Stomach (tissue), 9 donors: ENCODE data around the gene ELAVL1. TPM values are rescaled to one million over a fixed set of nuclear protein-coding genes. Genes with fewer than 3 reads are reported as not detected.
A peak's percentile ranks its signal among the peaks of the same experiment; 100 is the strongest.
"Not testable (repeated sequence)": the region's sequence is repeated elsewhere in the genome, so short reads cannot be mapped to it uniquely, and the experiment has no call there.

Source experiments
- DNase-seq, 2 donors: peaks; one replicate each; pipeline versions ENCODE4 v3.0.0 to v3.0.0-alpha.2; 2013 to 2019
- H3K27ac ChIP-seq, 5 donors: fragments of 200-600 bp in 4 of 5; sonication (generic) in 4 of 5; one replicate each; pipeline ENCODE4 v1.5.1; 2013 to 2019; ENCODE audit warnings: mild to moderate bottlenecking in 1 of 5, moderate library complexity in 1 of 5
- H3K27me3 ChIP-seq, 3 donors: fragments of 200-600 bp; sonication (generic); one replicate each; pipeline ENCODE4 v1.5.1; 2017 to 2019; ENCODE audit warnings: mixed run types in 1 of 3
- H3K36me3 ChIP-seq, 4 donors: fragments of 200-600 bp; sonication (generic); 1 replicate in 3 of 4; 2 replicates in 1 of 4; pipeline ENCODE4 v1.5.1; 2016 to 2019
- H3K4me1 ChIP-seq, 4 donors: fragments of 200-600 bp; sonication (generic); one replicate each; pipeline ENCODE4 v1.5.1; 2016 to 2019
- H3K4me3 ChIP-seq, 4 donors: fragments of 200-600 bp; sonication (generic) in 3 of 4; one replicate each; pipeline ENCODE4 v1.5.1; 2016 to 2019; ENCODE audit warnings: mild to moderate bottlenecking in 1 of 4
- H3K9me3 ChIP-seq, 4 donors: fragments of 200-600 bp; sonication (generic); one replicate each; pipeline ENCODE4 v1.5.1; 2016 to 2019
- EP300 ChIP-seq: sonication (generic); formaldehyde crosslinking; IDR thresholded peaks from one replicate; pipeline ENCODE4 v1.6.1; 2017; ENCODE audit warnings: antibody characterized with exemption
- POLR2A ChIP-seq, 4 donors: fragments of 450-650 bp; IDR thresholded peaks; one replicate each; pipeline ENCODE4 v1.6.1; 2016; ENCODE audit warnings: antibody characterized with exemption in 4 of 4, control low read depth in 2 of 4, mild to moderate bottlenecking in 1 of 4, moderate library complexity in 1 of 4
- POLR2AphosphoS5 ChIP-seq, 3 donors: sonication (generic); formaldehyde crosslinking; IDR thresholded peaks; one replicate each; pipeline ENCODE4 v1.6.1; 2016; ENCODE audit warnings: antibody characterized with exemption in 3 of 3
- WGBS, 5 donors: extraction: QIAGEN DNeasy Blood & Tissue Kit in 3 of 5; methylation state at CpG; one replicate each; pipeline versions ENCODE4 v1.1.5 to v1.1.7; 2013 to 2018; 5-methylcytosine and 5-hydroxymethylcytosine counted together
- intact Hi-C: fragments of 100-400 bp; cut with DNase I; formaldehyde crosslinking; loops from one replicate; pipeline ENCODE4 v1.15.1; 2023; ENCODE audit warnings: low total_unique reads
- polyA plus RNA-seq, 3 donors: library from polyadenylated mRNA; stranded (reverse); fragments of 200-250 nt; gene quantifications; one replicate each; pipeline ENCODE4 v1.2.3, GENCODE V29; 2013
- total RNA-seq, 5 donors: library from RNA; depleted of rRNA; stranded (reverse); fragments of >200 nt; gene quantifications; one replicate each; pipeline versions ENCODE4 v1.1.0 to v1.2.3, GENCODE V29; 2014 to 2016
- TF ChIP-seq, protein P1 (sequence below), 7 experiments: fragments of 450-650 bp in 4 of 7; fragments of 200-600 bp in 3 of 7; sonication (generic) in 3 of 7; IDR thresholded peaks; one replicate each; pipeline ENCODE4 v1.5.1; 2016 to 2019; ENCODE audit warnings: antibody characterized with exemption in 7 of 7, control low read depth in 2 of 7, mild to moderate bottlenecking in 1 of 7
- donor health status: healthy with polysubstance abuse.
- donor health status: Bipolar disorder and iron deficiency.
- donor health status: healthy.

The ELAVL1 gene
- total and polyA plus RNA-seq, 8 donors: 11.2 to 50.2 (median 19.3) TPM

DNA sequence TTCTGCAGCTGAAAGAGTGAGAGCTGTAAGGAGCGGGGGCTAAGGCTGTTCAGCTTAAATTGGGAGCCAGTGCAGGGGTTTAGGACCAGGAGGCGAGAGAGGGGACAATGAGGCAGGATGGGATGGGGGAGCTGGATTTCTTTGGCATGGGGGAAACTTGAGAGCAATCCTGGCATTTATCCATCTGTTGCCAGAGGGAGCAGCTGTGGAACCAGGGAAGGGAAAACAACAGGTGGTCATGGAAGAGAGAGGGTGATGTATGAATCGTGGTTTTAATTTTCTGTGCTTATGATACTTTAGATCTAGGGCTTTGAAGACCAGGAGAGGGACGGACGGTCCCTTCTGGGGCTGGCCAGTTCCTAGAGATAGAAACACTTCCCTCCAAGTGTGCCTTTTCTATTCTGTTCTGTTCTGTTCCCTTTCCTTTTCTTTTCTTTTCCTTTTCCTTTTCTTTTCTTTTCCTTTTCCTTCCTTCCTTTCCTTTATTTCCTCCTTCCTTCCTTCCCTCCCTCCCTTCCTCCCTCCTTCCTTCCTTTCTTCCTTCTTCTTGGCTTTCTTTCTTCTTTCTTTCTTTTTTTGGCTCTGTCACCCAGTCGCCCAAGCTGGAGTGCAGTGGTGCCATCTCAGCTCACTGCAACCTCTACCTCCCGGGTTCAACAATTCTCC is 31.1 kb upstream of the ELAVL1 start:
- DNase-seq: peak in 1 of 2 donors; percentile 41
- intact Hi-C loops: no loop called here
- 53 to 61% (median 58%) methylated on average over 7 of the region's 7 CpGs for WGBS, 5 donors
- Histone ChIP-seq H3K4me1 (no peaks in the 10 kb centered on the region), H3K27ac (no peak overlapping the region), H3K27me3 (peaks cover 0 to 44% (median 0%) of the 10 kb centered on the region in 3 donors), H3K4me3 (no peak overlapping the region), H3K9me3 (no peaks in the 10 kb centered on the region), H3K36me3 (no peaks in the 10 kb centered on the region)
- TF ChIP-seq EP300 (no peak), POLR2AphosphoS5 (IDR thresholded peaks at IDR 0.05) (no peak), POLR2A (IDR thresholded peaks at IDR 0.05) (no peak)
- TF ChIP-seq, protein P1, sequence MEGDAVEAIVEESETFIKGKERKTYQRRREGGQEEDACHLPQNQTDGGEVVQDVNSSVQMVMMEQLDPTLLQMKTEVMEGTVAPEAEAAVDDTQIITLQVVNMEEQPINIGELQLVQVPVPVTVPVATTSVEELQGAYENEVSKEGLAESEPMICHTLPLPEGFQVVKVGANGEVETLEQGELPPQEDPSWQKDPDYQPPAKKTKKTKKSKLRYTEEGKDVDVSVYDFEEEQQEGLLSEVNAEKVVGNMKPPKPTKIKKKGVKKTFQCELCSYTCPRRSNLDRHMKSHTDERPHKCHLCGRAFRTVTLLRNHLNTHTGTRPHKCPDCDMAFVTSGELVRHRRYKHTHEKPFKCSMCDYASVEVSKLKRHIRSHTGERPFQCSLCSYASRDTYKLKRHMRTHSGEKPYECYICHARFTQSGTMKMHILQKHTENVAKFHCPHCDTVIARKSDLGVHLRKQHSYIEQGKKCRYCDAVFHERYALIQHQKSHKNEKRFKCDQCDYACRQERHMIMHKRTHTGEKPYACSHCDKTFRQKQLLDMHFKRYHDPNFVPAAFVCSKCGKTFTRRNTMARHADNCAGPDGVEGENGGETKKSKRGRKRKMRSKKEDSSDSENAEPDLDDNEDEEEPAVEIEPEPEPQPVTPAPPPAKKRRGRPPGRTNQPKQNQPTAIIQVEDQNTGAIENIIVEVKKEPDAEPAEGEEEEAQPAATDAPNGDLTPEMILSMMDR (IDR thresholded peaks at IDR 0.05): no peak

DNA sequence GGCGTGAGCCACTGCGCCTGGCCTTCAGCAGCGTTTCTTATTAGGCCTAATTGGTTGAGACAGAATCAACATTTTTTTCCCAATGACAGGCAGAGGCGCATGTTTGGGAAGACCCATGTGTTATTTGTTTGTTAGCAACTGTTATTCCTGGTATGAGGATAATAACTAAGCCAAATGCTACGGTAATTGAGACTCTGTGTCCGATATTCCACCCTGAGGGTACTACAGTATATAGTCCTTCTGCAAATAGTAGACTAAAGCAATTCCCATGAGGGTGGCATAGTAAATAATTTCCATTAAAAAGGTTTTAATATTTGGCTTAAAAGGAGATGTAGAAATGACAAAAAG is 28.7 kb upstream of the ELAVL1 start:
- peaks cover 0 to 35% (median 0%) of the 10 kb centered on the region in 3 donors for H3K27me3 ChIP-seq
- intact Hi-C loops: no loop called here
- H3K9me3 ChIP-seq: no peaks in the 10 kb centered on the region
- DNase-seq: no peak
- TF ChIP-seq EP300: no peak
- no peak for TF ChIP-seq POLR2A (IDR thresholded peaks at IDR 0.05)
- no peak for TF ChIP-seq POLR2AphosphoS5 (IDR thresholded peaks at IDR 0.05)
- TF ChIP-seq, protein P1 (IDR thresholded peaks at IDR 0.05): no peak
- no peak overlapping the region for H3K27ac ChIP-seq
- 86 to 92% (median 90%) methylated on average over 6 of the region's 6 CpGs for WGBS, 5 donors
- H3K4me1 ChIP-seq: no peaks in the 10 kb centered on the region
- H3K36me3 ChIP-seq: no peaks in the 10 kb centered on the region
- H3K4me3 ChIP-seq: no peak overlapping the region

- H3K27me3 ChIP-seq: peaks cover 0 to 40% (median 0%) of the 10 kb centered on the region in 3 donors
- peak in 1 of 2 donors; percentile 75 for DNase-seq
- H3K36me3 ChIP-seq, H3K4me1 ChIP-seq, H3K9me3 ChIP-seq, H3K4me3 ChIP-seq, intact Hi-C loops, H3K27ac ChIP-seq: not testable (repeated sequence)
- 55 to 65% (median 57%) methylated on average over 21 to 22 of the region's 22 CpGs for WGBS, 5 donors
Observed at GRCh38 chr19:8033287-8034177, 28.1 kb upstream of the ELAVL1 start.

DNA sequence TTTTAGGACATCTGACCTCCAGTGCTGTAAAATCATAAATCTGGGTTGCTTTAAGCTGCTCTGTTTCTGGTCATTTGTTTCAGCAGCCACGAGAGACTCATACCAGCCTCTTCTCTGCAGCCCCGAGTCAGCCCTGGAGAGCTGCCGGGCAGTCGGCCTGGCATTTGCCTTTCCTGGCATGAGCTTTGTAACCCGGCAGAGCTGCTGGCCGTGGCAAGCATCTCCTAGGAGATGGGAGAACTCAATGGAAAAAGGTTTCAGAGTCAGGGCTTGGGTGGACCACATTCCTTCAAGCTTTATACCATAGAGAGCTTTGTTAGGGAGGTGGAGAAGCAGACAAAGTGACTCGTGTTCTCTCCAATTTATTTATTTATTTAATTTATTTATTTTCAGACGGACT is 25.5 kb upstream of the ELAVL1 start:
- no peak for DNase-seq
- 71 to 78% (median 74%) methylated on average over 8 of the region's 8 CpGs for WGBS, 5 donors
- H3K36me3 ChIP-seq: no peaks in the 10 kb centered on the region
- intact Hi-C loops: no loop called here
- H3K27ac ChIP-seq: no peak overlapping the region
- H3K27me3 ChIP-seq: peaks cover 0 to 18% (median 0%) of the 10 kb centered on the region in 3 donors
- TF ChIP-seq EP300 (no peak), POLR2A (IDR thresholded peaks at IDR 0.05) (no peak), POLR2AphosphoS5 (IDR thresholded peaks at IDR 0.05) (no peak)
- TF ChIP-seq, protein P1 (IDR thresholded peaks at IDR 0.05): no peak
- no peaks in the 10 kb centered on the region for H3K9me3 ChIP-seq
- H3K4me3 ChIP-seq: no peak overlapping the region
- no peaks in the 10 kb centered on the region for H3K4me1 ChIP-seq
